IMR-90 (cell line): ENCODE measurements around the gene CTPS1. TPM values are rescaled to one million over a fixed set of nuclear protein-coding genes. Genes with fewer than 3 reads are reported as not detected.

ENCODE experiments used
- BHLHE40 ChIP-seq: fragments of 150-350 bp; IDR thresholded peaks from 2 replicates; pipeline ENCODE4 v1.6.1; 2016; ENCODE audit warnings: mild to moderate bottlenecking, low read depth, low read length
- CEBPB ChIP-seq: IDR thresholded peaks from 2 replicates; pipeline ENCODE4 v1.6.1; 2012; ENCODE audit warnings: low read depth, low read length, improper control_type of control experiment
- NFE2L2 ChIP-seq: fragments of 150-350 bp; IDR thresholded peaks from 2 replicates; pipeline ENCODE4 v1.6.1; 2016; ENCODE audit warnings: low read depth, mild to moderate bottlenecking, low read length
- POLR2A ChIP-seq: IDR thresholded peaks from 2 replicates; pipeline ENCODE4 v1.6.1; 2012; ENCODE audit warnings: mild to moderate bottlenecking, low read depth, low read length
- polyA plus RNA-seq, 3 experiments: library from polyadenylated mRNA; depleted of rRNA; stranded (reverse); fragments of >200 nt; gene quantifications; 2 replicates each; pipeline ENCODE4 v1.2.3, GENCODE V29; 2012; ENCODE audit warnings: low replicate concordance in 1 of 3
- total RNA-seq: library from RNA; depleted of rRNA; stranded (reverse); fragments of >200 nt; gene quantifications from 2 replicates; pipeline ENCODE4 v1.2.3, GENCODE V29; 2012
- TF ChIP-seq, protein P1 (sequence below): fragments of 150-350 bp; IDR thresholded peaks from 2 replicates; pipeline ENCODE4 v1.6.1; 2016; ENCODE audit warnings: low read depth, mild to moderate bottlenecking, low read length, moderate library complexity, borderline replicate concordance

The CTPS1 gene
- total and polyA plus RNA-seq, 2 of the 4 experiments (the other 2 are of a cell fraction): 40.4 to 41.0 TPM

DNA sequence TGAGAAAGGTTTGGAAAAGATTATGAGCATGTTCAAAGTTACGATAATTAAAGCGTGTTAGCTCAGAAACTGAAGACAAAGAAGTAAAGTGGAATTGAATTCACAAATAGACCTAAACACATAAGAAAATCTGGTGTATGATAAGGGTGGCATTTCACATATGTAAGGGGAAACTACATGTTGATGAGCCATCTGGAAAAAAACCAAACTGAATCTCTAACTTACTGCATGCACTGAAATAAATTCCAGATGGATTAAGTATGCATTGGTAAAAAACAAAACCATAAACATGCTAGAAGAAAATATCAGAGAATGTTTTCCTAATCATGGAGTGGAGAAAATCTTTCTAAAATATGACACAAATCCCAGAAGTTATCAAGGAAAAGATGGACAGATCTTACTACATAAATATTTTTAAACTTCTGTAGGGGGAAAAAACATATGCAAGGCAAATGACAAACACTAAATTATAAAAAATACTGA lies 34.0 kb upstream of the CTPS1 start (continued):
- TF ChIP-seq CEBPB: no peak
- no peak for TF ChIP-seq BHLHE40
- TF ChIP-seq NFE2L2: no peak
- no peak for TF ChIP-seq POLR2A
- TF ChIP-seq, protein P1, sequence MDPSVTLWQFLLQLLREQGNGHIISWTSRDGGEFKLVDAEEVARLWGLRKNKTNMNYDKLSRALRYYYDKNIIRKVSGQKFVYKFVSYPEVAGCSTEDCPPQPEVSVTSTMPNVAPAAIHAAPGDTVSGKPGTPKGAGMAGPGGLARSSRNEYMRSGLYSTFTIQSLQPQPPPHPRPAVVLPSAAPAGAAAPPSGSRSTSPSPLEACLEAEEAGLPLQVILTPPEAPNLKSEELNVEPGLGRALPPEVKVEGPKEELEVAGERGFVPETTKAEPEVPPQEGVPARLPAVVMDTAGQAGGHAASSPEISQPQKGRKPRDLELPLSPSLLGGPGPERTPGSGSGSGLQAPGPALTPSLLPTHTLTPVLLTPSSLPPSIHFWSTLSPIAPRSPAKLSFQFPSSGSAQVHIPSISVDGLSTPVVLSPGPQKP: no peak
